ENCODE results near the gene SYVN1. TPM values are rescaled to one million over a fixed set of nuclear protein-coding genes. Genes with fewer than 3 reads are reported as not detected.

Gene SYVN1
- polyA plus RNA-seq, 1 experiment: 33.4 TPM

DNA sequence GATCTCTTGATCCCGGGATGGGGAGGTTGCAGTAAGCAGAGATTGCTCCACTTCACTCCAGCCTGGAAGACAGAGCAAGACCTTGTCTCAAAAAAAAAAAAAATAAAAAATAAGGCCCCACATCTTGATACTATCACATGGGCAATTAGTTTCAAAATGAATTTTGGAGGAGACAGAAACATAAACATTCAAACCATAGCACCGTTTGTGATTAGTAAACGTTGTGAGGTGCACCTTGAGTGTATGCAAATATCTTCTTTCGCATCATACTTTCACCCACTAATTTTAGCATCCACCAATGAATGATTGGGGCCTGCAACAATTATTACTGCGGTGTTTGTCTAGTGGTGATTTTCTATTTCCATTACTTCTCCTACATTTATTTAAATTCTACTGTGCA is 24.7 kb upstream of the SYVN1 start:
- Histone ChIP-seq H3K4me3 (ENCODE audit: low read depth, low read length) (no peak overlapping the region), H3K36me3 (ENCODE audit: control insufficient read depth, insufficient read depth, low read length) (no peaks in the 10 kb centered on the region), H3K27me3 (ENCODE audit: control insufficient read depth, insufficient read depth, low read length) (peaks cover 4% of the 10 kb centered on the region; the same call in 1 of the 2 replicates)
- TF ChIP-seq, protein P1, sequence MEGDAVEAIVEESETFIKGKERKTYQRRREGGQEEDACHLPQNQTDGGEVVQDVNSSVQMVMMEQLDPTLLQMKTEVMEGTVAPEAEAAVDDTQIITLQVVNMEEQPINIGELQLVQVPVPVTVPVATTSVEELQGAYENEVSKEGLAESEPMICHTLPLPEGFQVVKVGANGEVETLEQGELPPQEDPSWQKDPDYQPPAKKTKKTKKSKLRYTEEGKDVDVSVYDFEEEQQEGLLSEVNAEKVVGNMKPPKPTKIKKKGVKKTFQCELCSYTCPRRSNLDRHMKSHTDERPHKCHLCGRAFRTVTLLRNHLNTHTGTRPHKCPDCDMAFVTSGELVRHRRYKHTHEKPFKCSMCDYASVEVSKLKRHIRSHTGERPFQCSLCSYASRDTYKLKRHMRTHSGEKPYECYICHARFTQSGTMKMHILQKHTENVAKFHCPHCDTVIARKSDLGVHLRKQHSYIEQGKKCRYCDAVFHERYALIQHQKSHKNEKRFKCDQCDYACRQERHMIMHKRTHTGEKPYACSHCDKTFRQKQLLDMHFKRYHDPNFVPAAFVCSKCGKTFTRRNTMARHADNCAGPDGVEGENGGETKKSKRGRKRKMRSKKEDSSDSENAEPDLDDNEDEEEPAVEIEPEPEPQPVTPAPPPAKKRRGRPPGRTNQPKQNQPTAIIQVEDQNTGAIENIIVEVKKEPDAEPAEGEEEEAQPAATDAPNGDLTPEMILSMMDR (IDR thresholded peaks at IDR 0.05; ENCODE audit: insufficient read depth, low read depth, low read length): no peak
- DNase-seq (ENCODE audit: low read depth): no peak
- ChIA-PET CTCF (no interaction called here), POLR2A (no interaction called here)

DNA sequence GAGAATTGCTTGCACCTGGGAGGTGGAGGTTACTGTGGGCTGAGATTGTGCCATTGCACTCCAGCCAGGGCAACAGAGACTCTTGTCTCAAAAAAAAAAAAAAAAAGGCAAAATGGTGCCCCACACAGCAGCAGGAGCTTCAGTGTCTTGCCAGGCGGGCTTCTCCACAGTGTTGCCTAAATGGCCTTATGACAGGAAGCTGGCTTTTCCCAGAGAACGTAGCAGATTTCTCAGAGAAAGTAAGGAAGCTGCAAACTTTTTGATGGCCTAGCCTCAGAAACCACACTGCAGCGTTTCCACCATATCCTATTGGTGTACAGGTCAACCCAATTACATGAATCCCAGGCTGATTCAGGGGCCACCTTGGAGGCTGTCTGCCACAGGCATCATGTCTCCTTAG is 23.0 kb upstream of the SYVN1 start:
- no peak overlapping the region for H3K4me3 ChIP-seq (ENCODE audit: low read depth, low read length)
- ChIA-PET POLR2A (no interaction called here), CTCF (interaction anchor here (0.7 to 1.0 kb wide), 2 partner anchors 46 to 59 kb away, joined by 3 read pairs; partner anchors contain the start of gene TM7SF2)
- DNase-seq (ENCODE audit: low read depth): no peak
- TF ChIP-seq, protein P1 (IDR thresholded peaks at IDR 0.05; ENCODE audit: insufficient read depth, low read depth, low read length): no peak
- H3K36me3 ChIP-seq (ENCODE audit: control insufficient read depth, insufficient read depth, low read length): no peaks in the 10 kb centered on the region
- peaks cover 4% of the 10 kb centered on the region; the same call in 1 of the 2 replicates for H3K27me3 ChIP-seq (ENCODE audit: control insufficient read depth, insufficient read depth, low read length)

DNA sequence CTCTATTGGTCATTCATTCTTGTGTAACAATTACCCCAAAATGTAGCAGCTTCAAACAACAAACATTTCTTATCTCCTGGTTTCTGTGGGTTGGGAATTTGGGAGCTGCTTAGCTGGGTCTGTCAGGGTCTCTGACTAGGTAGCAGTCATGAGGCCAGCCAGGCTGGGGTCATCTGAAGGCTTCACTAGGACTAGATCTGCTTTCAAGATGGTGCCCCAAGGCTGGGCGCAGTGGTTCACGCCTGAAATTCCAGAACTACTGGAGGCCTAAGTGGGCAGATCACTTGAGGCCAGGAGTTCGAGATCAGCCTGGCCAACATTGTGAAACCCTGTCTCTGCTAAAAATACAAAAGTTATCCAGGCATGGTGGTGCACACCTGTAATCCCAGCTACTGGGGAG is 22.6 kb upstream of the SYVN1 start:
- no peak overlapping the region for H3K4me3 ChIP-seq (ENCODE audit: low read depth, low read length)
- POLR2A ChIA-PET: no interaction called here
- TF ChIP-seq, protein P1 (IDR thresholded peaks at IDR 0.05; ENCODE audit: insufficient read depth, low read depth, low read length): no peak
- CTCF ChIA-PET: interaction anchor here (0.7 to 1.0 kb wide), 2 partner anchors 46 to 59 kb away, joined by 3 read pairs; partner anchors contain the start of gene TM7SF2
- DNase-seq (ENCODE audit: low read depth): no peak
- no peaks in the 10 kb centered on the region for H3K36me3 ChIP-seq (ENCODE audit: control insufficient read depth, insufficient read depth, low read length)
- H3K27me3 ChIP-seq (ENCODE audit: control insufficient read depth, insufficient read depth, low read length): peaks cover 4% of the 10 kb centered on the region; the same call in 1 of the 2 replicates

DNA sequence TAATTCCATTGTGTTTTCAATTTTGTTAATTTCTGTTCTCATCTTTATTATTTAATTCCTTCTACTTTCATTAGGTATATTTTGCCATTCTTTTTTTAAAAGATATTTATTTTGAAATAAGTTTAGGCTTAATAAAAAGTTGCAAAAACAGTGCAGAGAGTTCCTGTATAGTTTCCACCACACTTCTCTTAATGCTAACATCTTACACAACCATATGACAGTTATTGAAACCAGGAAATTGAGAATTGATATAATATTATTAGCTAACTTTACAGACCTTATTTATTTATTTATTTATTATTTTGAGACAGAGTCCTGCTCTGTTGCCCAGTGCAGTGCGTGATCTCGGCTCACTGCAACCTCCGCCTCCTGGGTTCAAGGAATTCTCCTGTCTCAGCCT is 21.9 kb upstream of the SYVN1 start:
- POLR2A ChIA-PET: no interaction called here
- TF ChIP-seq, protein P1 (IDR thresholded peaks at IDR 0.05; ENCODE audit: insufficient read depth, low read depth, low read length): no peak
- Histone ChIP-seq H3K36me3 (ENCODE audit: control insufficient read depth, insufficient read depth, low read length) (no peaks in the 10 kb centered on the region), H3K4me3 (ENCODE audit: low read depth, low read length) (no peak overlapping the region), H3K27me3 (ENCODE audit: control insufficient read depth, insufficient read depth, low read length) (peaks cover 4% of the 10 kb centered on the region; the same call in 1 of the 2 replicates)
- no peak for DNase-seq (ENCODE audit: low read depth)
- CTCF ChIA-PET: interaction anchor here (1.0 kb wide), 1 partner anchor 58 kb away, joined by 3 read pairs; no protein-coding TSS in a partner anchor

DNA sequence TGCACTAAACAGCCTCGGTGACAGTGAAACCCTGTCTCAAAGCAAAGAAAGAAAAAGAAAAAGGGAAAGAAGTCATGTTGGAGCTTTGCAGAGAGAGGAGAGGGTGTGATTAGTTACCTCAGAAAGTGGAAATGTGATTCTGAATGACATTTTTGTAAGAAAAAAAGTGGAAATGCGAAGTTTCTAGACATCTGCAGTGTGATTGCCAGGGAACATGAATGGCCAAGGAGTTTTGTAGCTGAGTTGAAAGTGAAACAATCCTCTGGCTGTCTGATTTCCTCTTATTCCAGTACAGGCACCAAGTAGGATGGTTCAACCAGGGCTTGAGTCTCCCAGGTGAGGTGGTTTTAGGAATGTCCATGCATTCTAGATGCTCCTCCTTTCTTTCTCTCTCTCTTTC is 17.8 kb upstream of the SYVN1 start:
- CTCF ChIA-PET: no interaction called here
- POLR2A ChIA-PET: no interaction called here
- no peaks in the 10 kb centered on the region for H3K27me3 ChIP-seq (ENCODE audit: control insufficient read depth, insufficient read depth, low read length)

More for the DNA sequence above, 17.8 kb upstream of the SYVN1 start:
- Histone ChIP-seq H3K4me3 (ENCODE audit: low read depth, low read length) (no peak overlapping the region), H3K36me3 (ENCODE audit: control insufficient read depth, insufficient read depth, low read length) (no peaks in the 10 kb centered on the region)
- no peak for DNase-seq (ENCODE audit: low read depth)
- TF ChIP-seq, protein P1 (IDR thresholded peaks at IDR 0.05; ENCODE audit: insufficient read depth, low read depth, low read length): no peak

All from BJ (cell line).